NK-92 (cell line): Measurements from ENCODE around the gene ATF7.
"Not testable (repeated sequence)": the region's sequence is repeated elsewhere in the genome, so short reads cannot be mapped to it uniquely, and the experiment has no call there.

ENCODE experiments used
- DNase-seq: peaks from one replicate; lab custom pipeline; 2025; ENCODE audit not compliant: unreplicated experiment; lab: John Stamatoyannopoulos, UW

ATF7 gene

DNA sequence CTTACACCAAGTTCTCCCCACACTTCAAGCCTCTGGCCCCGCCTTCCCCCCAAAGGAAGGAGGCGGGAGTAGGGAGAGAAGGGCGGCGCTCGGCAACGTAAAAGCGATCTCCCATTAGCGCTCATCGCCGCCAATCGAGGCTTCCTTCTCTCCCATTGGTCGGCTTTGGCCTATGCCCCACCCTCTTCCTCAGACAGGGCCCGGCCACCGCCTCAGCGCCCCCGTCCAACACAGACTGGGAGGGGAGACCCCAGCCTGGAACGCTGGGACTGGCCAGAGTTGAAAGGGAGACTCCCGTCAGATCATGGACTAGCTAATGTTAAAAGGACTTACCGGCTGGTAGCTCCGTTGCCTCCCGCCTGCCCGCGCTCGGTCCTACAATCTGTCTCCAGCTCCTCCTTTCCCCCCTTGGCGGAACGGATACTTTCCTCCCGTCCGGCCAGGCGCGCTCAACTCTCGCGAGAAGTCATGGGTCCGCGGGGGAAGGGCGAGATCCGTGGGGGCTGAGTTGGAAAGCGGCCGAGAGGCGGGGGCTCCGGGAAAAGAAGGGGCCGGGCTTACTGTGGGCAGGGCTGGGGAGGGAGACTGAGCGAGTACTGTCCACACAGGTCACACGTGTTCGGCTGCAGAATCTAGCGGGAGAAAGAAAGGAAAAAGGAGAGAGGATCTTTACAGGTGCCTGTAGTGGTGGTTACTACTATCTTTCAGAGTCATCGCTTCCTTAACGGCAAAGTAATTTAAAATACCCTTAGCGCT is at the start of gene ATF7:
ATF7 (minus strand) TSS at position 437 of the 756 bp plus-strand sequence. CDS start 25,382 bp downstream, outside the sequence.
- DNase-seq: peak; percentile 80

GRCh38 chr12:53674977-53675700 is 49.0 kb upstream of the ATF7 start:
- no peak for DNase-seq

DNA sequence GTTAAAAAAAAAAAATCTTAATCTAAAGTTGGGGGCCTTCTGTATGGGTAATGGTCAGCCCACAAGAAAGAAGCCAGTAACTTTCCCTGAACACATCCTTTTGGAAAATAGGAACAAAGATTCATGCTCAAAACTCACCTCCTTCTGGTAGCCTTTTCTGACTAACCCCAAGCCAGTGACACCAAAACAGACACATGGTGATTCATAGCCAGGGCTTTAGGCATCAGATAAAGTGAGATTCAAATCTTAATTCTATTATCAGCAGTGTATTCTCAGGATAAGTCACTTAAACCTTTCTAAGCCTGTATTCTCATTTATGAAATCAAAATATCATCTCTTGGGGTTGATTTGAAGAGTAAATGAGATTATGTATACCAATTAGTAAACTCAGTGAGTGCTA is 44.8 kb upstream of the ATF7 start:
- no peak for DNase-seq

GRCh38 chr12:53670308-53670707 is 44.1 kb upstream of the ATF7 start:
- no peak for DNase-seq

GRCh38 chr12:53667080-53667479 is 40.9 kb upstream of the ATF7 start:
- no peak for DNase-seq

GRCh38 chr12:53664936-53665335 is 38.8 kb upstream of the ATF7 start:
- DNase-seq: no peak

- DNase-seq: no peak
These were observed 38.0 kb upstream of the ATF7 start for GRCh38 chr12:53664191-53664590.

DNA sequence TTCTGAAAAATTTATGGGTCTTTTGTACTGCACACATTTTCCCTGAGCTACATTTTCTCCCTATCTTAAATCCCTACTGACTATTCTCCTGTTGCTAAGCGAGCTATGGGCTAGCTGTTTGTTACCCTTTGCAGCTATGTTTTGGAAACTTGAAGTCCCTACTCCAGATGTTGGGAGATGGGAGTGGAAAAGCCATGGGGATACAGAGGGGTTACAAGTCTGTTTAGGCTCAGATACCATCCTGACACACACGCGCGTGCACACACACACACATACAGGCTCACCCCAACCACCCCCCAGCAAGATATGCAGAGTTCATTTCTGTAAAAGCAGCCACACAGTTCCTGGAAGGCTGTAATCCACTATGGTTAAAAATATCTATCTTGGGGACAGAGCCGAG is 33.9 kb upstream of the ATF7 start:
- no peak for DNase-seq

GRCh38 chr12:53659571-53659981 is 33.4 kb upstream of the ATF7 start:
- DNase-seq: no peak

GRCh38 chr12:53659011-53659551 is 32.9 kb upstream of the ATF7 start:
- no peak for DNase-seq

- no peak for DNase-seq
These were observed 30.9 kb upstream of the ATF7 start for GRCh38 chr12:53657041-53657440.

GRCh38 chr12:53653595-53653994 is 27.4 kb upstream of the ATF7 start:
- DNase-seq: no peak

- DNase-seq: no peak
These were observed 26.2 kb upstream of the ATF7 start for GRCh38 chr12:53652366-53652765.

DNA sequence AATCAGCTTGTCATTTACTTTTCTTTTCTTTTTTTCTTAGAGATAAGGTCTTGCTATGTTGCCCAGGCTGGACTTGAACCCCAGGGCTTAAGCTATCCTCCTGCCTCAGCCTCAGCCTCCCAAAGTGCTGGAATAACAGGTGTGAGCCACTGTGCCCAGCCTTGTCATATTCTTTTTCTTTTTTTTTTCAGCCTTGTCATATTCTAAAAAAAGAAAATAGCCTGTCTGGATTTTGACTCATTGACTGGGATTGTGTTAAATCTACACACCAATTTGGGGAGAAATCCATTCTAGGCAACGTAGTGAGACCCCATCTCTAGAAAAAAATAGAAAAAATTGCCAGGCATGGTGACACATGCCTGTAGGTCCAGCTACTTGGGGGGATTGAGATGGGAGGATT is 25.6 kb upstream of the ATF7 start:
- DNase-seq: no peak

GRCh38 chr12:53646300-53646699 is 20.1 kb upstream of the ATF7 start:
- DNase-seq: not testable (repeated sequence)

DNA sequence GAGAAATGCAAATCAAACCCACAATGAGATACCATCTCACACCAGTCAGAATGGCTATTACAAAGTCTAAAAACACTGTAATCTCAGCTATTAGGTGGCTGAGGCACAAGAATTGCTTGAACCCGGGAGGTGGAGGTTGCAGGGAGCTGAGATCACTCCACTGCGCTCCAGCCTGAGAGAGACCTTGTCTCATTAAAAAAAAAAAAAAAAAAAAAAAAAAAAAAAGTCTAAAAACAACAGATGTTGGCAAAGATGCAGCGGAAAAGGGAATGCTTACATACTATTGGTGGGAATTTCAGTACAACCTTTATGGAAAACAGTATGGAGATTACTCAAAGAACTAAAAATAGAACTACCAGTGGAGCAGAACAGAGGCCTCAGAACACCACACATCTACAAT is 19.0 kb upstream of the ATF7 start:
- no peak for DNase-seq

DNA sequence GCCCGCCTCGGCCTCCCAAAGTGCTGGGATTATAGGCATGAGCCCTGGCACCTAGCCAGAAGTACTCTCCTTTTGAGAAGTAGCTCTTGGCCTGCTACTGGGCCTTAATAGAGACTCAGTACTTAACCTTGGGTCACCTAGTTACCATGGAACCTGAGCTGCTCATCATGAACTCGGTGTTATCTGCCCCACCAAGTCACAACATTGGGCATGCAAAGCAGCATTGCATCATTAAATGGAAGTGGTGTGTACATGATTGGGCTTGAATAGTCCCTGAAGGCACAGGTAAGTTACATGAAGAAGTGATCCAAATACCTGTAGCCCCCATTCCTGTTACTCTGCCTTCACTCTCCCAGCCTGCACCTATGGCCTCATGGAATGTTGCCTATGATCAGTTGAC is 18.0 kb upstream of the ATF7 start:
- no peak for DNase-seq

DNA sequence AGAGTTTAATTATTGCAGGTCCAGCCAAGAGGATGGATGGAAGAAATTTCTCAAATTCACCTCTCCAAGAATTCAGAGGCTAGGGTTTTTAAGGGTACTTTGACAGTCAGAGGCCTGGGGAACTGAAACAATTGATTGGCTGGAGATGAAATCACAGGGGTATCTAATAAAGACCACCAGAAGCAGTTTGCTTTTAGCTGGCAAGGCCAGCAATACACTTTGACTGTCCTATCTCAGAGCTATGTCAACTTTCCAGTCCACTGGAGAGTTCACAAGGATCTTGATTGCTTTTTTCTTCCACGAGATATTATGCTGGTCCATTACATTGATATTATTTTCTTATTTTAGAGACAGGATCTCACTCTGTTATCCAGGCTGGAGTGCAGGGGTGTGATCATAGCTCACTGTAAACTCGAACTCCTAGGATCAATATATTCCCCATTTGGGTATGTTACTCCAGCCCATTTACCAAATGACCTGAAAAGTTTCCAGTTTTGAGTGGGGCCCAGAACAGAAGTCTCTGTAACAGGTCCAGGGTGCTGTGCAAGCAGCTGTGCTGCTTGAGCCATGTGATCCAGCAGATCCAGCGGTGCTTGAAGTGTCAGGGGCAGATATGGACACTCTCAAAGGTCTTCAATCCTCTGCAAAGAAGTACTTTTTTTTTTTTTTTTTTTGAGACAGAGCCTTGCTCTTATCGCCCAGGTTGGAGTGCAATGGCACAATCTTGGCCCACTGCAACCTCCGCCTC is 17.2 kb upstream of the ATF7 start:
- no peak for DNase-seq

DNA sequence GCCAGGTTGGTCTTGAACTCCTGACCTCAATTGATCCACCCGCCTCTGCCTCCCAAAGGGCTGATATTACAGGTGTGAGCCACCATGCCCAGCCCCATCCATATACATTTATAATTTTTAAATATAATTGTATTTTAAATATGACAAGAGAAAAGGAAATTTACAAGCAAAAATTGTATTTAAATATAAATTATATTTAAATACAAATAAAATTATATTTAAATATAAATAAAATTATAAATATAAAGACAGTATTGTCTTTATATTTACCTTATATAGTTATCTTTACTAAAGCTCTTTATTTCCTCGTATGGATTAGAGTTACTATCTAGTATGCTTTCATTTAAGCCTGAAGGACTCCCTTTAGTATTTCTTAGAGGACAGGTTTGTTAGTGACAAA is 11.9 kb upstream of the ATF7 start:
- DNase-seq: no peak

GRCh38 chr12:53636641-53637040 is 10.5 kb upstream of the ATF7 start:
- no peak for DNase-seq

DNA sequence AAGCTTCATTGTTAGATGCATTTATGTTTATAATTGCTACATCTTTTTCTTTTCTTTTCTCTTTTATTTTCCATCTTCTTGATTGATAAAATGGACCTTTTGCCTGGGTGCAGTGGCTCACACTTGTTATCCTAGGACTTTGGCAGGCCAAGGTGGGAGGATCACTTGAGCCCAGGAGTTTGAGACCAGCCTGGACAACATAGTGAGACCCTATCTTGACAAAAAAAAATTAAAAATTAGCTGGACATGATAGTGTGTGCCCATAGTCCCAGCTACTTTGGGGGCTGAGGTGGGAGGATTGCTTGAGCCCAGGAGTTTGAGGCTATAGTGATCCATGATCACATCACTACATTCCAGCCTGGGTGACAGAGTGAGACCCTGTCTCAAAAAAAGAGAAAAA is 9.5 kb upstream of the ATF7 start:
- DNase-seq: not testable (repeated sequence)

DNA sequence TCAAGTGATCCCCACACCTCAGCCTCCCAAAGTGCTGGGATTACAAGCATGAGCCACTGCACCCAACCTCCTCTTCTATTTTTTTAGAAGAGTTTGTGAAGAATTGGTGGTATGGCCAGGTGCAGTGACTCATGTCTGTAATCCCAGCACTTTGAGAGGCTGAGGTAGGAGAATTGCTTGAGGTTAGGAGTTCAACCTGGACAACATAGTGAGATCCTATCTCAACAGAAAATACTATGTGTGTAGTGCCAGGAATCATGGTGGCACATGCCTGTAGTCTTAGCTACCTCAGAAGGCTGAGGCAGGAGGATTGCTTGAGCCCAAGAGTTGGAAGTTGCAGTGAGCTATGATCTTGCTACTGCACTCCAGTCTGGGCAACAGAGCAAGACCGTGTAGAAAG is 5.5 kb upstream of the ATF7 start:
- no peak for DNase-seq
